GM18519 (cell line): ENCODE data around the gene CREB3L1.

Source experiments
- ATAC-seq: cut with Tn5 transposase; IDR thresholded peaks from one replicate; pipeline ENCODE4 v1.9.1; 2021; ENCODE audit warnings: mild to moderate bottlenecking, moderate library complexity; ENCODE audit not compliant: unreplicated experiment, low FRiP score

CREB3L1 gene

DNA sequence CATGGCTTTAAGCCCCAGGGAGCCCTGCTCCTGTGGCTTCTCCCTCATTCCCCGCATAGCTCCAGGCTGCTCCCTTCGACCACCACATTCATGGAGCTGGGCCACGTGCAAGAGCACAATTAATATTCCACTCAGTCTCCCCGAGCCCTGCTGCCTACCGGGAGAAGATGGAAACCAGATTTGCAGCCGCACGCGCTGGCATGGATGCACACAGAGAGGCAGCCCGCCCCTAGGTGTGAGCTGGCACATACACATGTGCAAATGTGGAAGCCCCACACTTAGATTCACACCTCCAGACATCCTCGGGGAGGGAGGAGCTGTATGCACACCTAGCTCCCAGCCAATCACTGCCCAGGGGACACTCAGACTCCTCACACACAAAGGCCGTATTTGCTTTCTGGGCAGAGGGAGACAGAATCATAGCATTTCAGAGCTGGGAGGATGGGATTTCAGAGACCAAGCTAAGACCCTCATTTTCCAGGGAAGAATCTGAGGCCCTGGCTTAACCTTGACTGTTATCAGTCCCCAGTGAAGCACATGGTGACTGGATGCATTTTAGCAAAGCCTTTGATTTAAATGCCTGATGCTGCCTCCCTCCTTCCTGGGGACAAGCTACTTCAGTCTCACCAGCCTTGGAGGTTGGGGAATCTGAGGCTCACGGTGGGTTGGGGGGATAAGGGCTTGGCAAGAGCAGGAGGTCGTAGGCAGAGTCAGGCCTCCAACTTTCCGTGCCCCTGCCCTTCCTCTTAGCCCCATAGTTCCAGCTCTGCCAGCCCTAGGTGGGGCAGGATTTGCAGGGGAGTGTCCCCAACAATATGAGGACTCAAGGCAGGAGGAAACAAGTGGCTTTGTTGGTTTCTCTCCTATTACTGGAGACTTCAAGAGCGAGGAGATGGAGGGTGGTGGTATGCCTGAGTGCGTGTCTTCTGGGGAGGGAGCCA, 5.3 kb upstream of the CREB3L1 start:
- ATAC-seq = no peak

DNA sequence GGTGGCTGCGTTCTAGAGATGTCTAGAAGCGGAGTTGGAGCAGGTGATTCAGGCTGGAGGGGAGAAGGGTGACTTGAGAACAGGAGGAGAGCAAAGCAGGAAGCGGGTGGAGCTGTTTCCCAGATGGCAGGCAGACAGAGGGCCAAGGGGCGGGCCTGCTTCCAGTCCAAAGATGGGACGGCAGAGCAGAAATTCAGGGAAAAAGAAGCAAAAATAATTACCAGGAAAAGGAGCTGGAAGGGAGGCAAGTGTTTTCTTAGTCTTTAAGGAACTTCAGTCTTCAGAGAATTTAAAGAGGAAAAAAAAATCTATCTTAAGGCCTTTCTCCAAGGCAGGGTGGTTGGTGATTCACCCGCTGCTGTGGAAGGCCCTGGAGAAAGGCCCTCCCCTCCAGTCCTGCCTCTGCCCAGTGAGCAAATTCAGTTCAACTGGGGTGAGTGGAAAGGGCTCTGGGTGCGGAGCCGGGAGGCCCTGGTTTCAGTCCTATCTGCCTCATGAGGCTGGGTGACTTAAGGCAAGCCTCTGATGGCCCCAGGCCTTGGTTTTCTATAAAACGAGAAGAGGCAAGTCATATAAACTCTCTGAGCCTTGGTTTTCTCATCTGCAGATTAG, 4.5 kb upstream of the CREB3L1 start:
- ATAC-seq = no peak

DNA sequence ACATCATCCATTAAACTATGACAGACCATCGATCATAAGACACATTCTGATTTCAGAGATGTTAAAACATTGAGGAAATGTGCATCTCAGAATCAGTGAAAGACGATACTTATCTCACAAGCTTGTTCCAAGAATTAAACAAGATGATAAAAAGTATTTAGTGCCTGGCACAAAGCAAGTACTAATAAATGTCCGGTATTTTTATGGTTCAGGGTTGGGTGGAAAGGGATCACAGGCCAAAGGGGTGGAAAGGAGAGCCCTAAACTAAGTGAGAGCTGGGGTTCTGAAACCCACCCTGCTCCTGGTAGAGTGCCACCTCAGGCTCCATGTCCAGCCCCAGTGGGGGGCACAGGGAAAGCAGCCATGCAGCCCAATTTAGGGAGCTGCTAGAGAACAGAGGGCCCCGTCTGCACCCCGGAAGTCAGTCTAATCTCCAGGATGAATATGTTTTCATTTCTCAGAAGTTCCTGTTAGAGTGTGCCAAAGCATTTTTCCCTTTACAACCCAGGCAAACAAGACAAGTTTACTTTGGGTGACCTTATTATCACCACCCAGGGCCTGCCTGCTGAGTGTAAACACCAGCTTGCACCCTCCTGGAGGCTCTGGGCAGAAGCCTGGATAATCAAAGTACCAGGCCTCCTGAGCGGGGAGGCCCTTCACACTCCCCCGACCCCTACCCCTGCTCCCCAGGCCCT, 3.8 kb upstream of the CREB3L1 start:
- no peak for ATAC-seq

DNA sequence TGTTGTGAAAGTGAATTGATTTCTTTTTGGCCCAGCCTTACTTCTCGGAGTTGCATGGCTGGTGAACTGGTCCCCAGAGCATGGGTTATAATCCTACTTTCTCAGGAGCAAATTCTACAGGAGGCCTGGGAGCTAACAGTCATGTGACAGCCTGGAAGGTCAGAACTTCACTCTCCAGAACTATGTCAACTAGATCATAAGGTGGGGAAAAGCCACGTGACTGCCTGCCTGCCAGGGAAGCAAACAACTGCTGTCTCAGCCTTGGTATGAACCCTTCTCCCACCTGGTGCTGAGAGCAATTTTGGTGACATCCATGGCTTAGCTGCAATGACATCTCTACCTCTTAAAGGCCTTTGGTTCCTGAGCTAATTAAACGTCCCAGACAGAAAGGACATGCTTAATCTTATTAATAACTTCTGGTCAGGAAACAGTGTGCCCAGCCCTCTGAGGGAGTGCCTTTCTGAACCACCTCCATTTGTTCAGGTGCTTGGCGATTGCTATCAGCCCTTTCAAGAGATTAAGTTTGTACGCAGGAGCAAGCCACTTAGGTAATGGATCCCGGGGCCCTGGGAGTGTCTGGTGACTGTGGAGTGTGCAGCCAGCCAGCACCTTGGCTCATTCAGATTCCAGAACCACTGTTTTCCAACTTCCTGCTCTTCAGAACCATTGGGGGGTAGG, 1.4 kb upstream of the CREB3L1 start:
- ATAC-seq = no peak

DNA sequence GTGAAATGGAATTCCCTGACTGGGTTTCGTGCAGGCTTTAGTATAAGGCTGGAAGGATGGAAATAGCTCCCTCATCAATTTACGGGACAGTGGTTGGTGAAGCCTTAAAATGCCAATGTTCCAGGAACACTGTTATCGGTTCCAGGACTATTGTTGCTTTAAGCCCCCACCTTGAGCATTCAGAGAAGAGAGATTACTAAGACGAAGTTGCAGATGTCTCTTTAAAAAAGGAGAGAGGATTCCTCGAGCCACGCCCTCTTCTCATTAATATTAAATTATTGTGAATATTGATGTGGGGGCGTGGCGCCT, 195 bp upstream of the CREB3L1 start:
- ATAC-seq = no peak

DNA sequence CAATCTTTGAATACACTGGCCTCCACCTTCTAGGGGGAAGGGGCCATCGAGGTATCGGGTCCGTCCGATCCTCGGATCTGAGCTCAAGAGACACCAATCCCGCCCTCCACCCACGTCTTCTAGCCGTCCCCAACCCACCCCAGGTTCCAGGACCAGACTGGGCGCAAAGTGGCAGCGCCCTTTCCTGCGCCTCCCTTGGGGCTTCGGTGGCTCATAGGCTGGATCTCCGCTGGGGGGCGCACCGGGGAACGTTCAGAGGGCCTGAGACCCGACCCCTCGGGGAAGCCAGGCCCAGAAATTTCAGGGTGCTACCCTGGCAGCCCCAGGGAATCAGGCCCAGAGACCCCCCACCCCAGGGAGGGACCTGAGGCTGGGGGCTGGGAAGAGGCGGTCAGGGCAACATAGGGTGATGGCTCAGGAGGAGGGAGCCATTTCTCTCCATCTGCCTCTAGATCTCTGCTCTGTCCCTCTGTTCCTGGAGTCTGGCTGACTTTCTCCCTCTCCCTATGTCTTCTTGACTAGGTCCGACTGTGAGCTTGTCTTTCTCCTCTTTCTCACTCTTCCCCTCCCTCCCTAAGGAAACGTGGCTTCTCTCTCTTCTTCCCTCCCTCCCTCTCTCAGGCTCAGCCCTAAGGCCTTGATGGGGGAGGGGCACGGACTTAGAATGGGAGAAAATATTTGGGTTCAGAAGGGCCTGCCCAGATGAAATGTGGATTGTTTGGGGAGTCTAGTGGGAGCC, 1.1 kb downstream of the CREB3L1 start:
- ATAC-seq = no peak

DNA sequence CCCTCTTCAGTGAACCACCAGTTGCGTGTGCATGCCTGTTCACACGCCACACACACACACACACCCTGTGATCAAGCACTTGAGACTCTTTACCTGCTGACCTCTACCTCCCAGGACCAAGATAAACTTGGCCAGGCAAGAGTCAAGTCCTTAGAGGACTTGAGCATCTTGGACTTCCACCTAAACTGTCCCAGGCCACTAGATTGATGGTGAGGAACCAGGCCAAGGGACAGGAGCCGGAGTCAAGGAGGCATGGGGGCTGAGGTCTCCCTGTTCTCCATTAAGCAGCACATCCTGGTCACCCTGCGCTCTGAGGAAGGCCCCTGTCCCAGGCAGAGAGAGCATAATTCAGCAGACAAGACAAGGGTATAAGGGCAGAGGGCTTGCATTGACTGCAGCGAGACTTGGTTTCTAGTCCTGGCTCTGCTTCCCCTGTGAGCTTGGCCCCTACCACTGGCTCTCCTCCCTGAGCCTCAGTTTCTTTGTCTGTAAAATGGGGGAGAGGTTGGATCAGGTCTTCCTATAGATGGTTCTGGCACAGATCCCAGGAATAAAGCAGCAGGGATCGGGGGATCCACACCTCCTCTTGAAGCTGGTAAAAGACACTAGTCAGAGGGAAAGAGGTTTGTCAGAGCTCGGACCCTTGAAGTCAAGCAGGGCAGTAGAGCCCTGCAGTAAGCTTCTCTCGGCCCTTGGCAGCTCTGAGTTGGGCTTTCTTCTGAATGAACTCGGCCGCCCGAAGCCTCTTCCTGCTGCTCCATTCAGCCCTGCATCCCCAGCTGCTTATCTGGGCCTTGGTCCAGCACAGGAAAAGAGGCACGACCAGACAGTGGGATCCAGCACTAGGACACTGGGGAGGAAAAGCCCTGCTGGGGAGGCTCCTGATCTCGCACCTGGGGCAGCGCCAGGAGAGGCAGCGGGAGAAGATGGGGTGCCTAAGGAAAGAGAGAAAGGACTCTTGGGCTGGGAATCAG, 2.0 kb downstream of the CREB3L1 start:
- no peak for ATAC-seq

DNA sequence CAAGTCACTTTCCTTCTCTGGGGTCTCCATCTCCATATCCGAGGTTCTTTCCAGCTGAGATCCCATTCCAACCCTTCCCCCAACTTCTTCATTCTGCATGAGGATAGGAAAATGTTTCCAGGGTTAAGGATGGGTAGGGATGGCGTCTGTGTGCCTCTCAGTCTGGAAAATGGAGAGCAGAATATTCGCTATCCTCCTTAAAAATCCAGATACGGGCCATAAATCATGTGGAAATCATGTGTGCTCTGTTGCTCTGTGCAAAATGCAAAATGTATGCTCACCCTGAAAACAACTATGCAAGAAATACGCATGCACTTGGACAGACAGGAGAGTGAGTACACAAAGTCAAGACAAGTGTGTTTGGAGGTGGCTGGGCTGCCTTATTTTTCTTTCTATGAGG, 3.2 kb downstream of the CREB3L1 start:
- ATAC-seq = no peak

DNA sequence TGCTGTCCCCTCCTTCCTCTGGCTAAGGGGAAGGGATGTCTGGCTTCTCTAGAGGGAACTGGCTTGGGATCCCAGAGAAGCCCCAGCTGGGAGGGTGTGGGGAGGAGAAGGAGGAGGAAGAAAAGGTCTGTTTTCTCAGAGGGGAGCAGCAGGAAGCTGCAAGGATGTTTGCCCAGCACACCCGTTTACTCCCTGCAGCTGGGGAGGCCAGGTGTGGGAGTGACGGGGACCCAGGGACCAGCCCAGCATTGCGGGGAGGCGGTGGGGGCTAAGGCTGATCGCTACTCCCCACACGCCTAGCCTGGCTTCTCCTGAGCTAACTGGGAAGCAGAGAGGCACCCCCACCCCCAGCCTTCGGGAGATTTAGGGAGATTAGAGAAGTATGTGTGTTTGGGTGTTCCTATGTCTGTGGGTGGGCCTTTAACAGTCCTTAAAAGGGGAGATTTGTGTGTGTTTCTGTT, 3.9 kb downstream of the CREB3L1 start:
- no peak for ATAC-seq

DNA sequence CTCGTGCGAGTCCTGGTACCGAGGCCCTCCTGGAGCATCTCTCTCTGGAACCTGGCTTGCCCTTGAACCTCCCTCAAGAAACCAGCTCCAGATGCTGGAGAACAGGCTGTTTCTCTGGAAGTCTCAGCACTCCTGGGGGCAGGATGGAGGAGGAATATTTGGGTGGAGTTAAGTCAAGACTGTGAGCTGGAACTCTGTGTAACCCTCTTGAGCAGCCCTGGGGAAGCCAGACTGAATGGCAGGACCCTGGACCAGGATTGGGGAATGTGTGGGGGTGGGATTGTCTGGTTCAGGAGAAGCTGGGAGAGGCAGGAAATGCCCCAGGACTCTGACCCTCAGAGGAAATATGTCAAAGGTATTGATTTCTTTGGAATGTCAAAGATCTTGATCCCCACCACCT, 7.7 kb downstream of the CREB3L1 start:
- ATAC-seq = no peak

DNA sequence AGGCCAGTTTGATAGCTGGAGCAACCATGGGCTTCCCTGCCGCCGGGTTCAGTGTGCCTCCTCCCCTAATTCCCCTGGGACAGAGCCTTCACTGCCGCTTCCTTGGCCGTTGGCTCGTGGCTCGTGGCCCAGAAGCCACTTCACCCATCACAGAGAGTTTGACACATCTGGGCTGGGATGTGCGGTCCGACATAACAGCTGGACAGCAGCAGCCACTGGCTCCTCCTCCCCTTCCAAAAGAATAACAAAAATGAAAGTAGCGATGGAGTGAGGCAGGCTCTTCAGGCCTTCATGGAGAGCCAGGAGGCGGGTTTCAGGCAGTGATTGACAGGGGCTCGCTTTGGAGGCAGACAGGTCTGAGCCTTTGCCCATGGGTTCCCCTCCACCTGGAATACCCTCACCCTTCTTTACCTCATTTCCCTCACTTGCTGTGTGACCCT, 8.2 kb downstream of the CREB3L1 start:
- no peak for ATAC-seq

DNA sequence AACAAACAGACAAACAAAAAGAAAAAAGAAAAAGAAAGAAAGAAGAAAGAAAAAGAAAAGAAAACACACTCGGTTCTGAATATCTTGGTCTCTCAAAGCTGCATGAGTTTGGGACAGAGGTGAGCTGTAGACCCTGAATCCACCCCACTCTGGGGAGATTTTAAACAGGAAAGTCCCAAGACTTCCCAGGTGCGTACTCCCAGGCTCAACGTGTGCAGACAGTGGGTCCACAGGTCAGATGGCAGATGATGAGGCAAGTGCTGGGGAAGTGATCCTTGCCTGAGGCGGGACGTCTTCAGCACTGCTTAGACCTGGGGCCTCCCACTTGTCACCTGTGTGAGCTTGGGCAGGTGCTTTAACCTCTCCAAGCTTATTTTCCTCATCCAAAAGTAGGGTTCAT, 9.3 kb downstream of the CREB3L1 start:
- no peak for ATAC-seq

DNA sequence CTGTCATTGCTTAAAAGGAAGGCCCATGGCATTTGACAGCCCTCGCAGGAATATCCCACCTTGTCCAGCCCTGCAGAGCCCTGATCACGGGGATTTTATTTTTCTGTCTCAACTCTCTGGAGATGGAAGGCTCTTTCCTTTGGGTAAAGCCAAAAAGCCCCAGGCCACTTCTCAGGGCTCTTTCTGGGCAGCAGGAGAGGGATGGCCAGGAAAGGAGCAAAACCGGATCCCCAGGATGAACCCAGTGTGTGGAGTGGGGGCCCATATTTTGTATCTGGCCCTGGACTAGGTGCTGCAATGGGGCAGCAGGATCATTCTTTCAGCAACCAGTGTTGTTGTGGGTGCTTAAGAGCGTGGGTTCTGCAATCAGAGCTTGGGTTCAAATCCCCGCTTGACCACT, 11.0 kb downstream of the CREB3L1 start:
- no peak for ATAC-seq

DNA sequence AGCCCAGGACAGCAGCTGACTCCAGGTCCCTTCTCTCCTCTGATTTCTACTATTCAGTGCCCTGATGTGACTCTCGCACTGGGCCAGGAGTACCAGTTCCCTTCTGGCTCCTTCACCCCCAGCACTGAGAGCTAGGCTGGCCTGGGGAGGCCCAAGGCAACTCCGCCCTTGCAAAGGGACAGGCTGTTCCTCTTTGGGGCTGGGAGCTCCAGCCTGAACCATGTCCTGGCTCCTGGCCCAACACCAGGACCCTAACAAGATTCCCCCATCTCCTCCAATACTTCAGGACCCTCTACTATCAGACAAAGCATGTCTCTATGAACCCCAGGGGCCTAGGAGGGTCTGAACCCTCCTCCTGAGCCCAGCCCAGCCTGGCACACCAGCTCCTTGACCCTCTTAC, 12.5 kb downstream of the CREB3L1 start:
- ATAC-seq = no peak

DNA sequence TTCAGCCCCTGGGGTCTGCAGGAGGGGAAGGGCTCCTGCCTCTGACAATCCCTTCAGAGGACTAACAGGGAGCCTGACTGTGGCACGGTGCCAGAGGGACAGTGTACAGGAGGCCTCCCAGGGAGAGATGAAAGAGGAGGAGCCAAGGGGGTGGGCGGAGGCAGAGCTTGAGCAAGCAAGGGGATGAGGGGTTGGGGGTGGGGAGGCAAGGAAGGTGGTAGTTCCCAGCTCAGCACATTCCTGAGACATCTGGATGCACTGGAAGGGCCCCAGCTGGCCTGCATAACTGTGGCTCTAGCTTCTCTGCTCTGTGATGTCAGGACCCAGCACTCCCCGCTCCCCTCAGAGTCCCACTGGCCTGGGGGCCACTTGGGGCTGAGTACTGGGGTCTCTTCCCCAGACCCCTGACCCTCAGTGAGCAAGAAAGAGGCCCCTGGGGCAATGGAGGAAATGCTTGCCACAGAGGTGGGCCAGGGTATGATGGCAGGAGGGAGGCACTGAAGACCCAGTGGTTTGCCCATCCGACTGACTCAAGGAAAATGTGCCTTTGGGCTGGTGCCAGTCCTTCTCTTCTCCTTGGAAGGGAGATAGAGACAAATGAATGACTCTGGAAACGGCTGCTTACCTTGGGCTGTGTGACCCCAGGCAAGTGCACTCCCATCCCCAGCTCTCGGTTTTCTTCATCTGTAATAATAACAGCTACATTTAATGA, 13.3 kb downstream of the CREB3L1 start:
- no peak for ATAC-seq

DNA sequence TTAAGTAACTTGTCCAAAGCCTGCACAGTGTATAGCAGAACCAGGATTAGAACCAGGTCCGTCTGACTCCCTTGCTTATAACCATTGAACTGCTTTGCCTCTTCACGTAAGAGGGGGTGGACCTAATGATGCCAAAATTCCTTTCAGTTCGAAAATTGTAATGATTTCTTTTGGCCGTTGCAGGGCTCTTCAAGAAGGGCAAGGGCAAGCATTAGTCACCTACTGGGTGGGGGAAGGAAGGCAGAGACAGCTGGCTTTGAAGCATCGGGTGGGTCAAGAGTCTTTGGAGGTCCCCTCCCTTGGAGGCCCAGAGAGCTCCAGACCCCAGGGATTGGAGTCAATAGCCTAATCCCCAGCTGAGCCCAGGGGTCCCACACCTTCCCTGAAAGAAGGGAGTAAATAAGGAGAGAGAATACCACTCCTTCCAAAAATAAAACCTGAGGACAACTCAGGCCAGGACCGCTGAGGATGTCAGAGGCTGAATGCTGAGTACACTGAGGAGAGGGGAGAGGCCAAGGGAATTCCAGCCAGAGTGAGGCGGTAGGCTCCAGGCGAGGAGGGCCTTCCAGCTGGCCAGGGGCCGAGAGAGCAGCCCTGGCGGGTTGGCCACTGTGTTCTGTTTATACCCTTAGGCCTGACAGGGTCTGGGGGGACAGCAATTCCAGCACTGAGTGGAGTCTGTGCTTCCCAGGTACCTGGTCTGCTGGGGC, 14.1 kb downstream of the CREB3L1 start:
- no peak for ATAC-seq

DNA sequence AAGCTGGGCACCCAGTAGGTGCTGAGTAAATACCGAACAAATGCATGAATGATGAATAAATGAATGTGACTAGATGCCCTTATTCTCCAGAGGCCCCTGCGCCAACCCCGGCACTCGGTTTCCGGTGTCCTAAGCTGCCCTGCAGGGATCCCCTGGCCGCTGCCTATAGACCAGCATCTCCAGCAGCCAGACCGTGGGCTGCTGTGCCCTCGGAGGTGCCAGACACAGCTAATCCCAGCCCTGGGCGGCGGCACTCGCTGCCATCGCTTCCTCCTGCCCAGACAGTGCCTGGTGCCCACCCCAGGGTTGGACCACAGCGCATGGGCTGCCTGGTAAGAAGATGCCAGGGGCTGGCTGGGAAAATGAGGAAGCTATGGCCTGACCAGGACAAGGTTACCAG, 15.6 kb downstream of the CREB3L1 start:
- ATAC-seq = no peak

DNA sequence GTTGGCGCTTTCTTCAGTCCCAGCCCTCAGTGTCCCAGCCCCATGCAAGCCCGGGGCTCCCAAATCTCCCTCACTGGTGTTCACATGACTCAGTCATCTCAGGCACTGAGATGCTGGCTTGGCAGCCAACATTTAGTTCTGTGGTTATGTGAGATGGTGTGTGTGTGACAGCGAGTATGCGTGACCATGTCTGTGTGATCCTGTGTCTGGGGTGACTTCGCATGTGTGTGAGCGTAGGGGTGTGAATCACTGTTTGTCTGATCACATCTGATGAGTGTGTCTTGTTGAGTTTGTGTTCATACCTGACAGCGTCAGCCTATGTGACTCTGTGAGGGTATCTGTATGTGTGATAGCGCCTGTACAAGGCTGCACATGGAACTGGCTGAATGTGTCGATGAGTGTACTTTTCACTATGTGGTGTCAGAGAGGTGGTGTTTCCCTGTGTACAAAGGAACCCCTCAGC, 16.2 kb downstream of the CREB3L1 start:
- no peak for ATAC-seq
